NCI-H526 (cell line): ENCODE measurements around the gene WBP1L.
"Not testable (repeated sequence)": the region's sequence is repeated elsewhere in the genome, so short reads cannot be mapped to it uniquely, and the experiment has no call there.

Experiments
- DNase-seq, 2 experiments: peaks; one replicate each; lab custom pipeline; 2025; lab: John Stamatoyannopoulos, UW

Gene WBP1L

GRCh38 chr10:102811346-102811745 lies 67.6 kb downstream of the WBP1L start:
- no peak for DNase-seq

GRCh38 chr10:102812231-102812876 lies 68.6 kb downstream of the WBP1L start:
- no peak for DNase-seq

GRCh38 chr10:102813017-102813541 lies 69.3 kb downstream of the WBP1L start:
- no peak for DNase-seq

- DNase-seq = no peak
Observed at GRCh38 chr10:102813734-102814452, 70.1 kb downstream of the WBP1L start.

GRCh38 chr10:102814453-102814871 lies 70.7 kb downstream of the WBP1L start:
- DNase-seq = no peak

- DNase-seq = no peak
Observed at GRCh38 chr10:102814873-102815661, 71.3 kb downstream of the WBP1L start.

- no peak for DNase-seq
Observed at GRCh38 chr10:102815790-102816549, 72.2 kb downstream of the WBP1L start.

GRCh38 chr10:102817175-102817574 lies 73.4 kb downstream of the WBP1L start:
- no peak for DNase-seq

GRCh38 chr10:102819054-102819453 lies 75.3 kb downstream of the WBP1L start:
- no peak for DNase-seq

- DNase-seq = not testable (repeated sequence)
Observed at GRCh38 chr10:102820008-102820407, 76.3 kb downstream of the WBP1L start.

GRCh38 chr10:102822222-102822621 lies 78.5 kb downstream of the WBP1L start:
- no peak for DNase-seq

GRCh38 chr10:102824664-102825063 lies 80.9 kb downstream of the WBP1L start:
- no peak for DNase-seq

- no peak for DNase-seq
Observed at GRCh38 chr10:102826148-102826796, 82.5 kb downstream of the WBP1L start.

- DNase-seq = no peak
Observed at GRCh38 chr10:102827597-102827975, 83.8 kb downstream of the WBP1L start.

- no peak for DNase-seq
Observed at GRCh38 chr10:102831322-102832071, 87.7 kb downstream of the WBP1L start.

GRCh38 chr10:102832248-102832647 lies 88.5 kb downstream of the WBP1L start:
- no peak for DNase-seq

GRCh38 chr10:102832987-102833386 lies 89.2 kb downstream of the WBP1L start:
- DNase-seq = no peak

- no peak for DNase-seq
Observed at GRCh38 chr10:102834143-102834542, 90.4 kb downstream of the WBP1L start.

- DNase-seq = peak in 1 of 2 experiments; percentile 82
Observed at GRCh38 chr10:102835007-102835482, 91.3 kb downstream of the WBP1L start.

GRCh38 chr10:102837230-102837721 lies 93.5 kb downstream of the WBP1L start, which contains the start of gene CYP17A1:
Gene CYP17A1, minus strand, starts transcription at chr10:102837413. Its CDS starts 52 bp downstream, at chr10:102837361.
- no peak for DNase-seq
